HepG2 (cell line): ENCODE measurements around the gene SAAL1. TPM values are rescaled to one million over a fixed set of nuclear protein-coding genes. Genes with fewer than 3 reads are reported as not detected.

ENCODE experiments used
- ATAC-seq: fragments of 200-7000 bp; cut with Tn5 transposase; 3 replicates; pipeline ENCODE4 v1.9.1; 2020; ENCODE audit warnings: mild to moderate bottlenecking, moderate library complexity
- BruUV-seq: library from RNA; stranded (reverse); fragments of 400-500 nt; replicated peaks from 2 replicates; lab custom pipeline; 2021; lab: Mats Ljungman, UMichigan
- CTCF ChIA-PET: fragments of 300-600 bp; formaldehyde crosslinking; extraction: SDS; loops from one replicate; lab custom pipeline; 2021; ENCODE audit warnings: low total read pairs, inconsistent platforms, low intra/inter-chr PET ratio; lab: Yijun Ruan, JAX
- POLR2A ChIA-PET: fragments of 350-600 bp; sonication (Branson Sonifier 250); formaldehyde crosslinking; loops from one replicate; lab custom pipeline; 2020; ENCODE audit warnings: antibody characterized with exemption, inconsistent platforms; lab: Yijun Ruan, JAX
- DNase-seq: peaks from one replicate; pipeline ENCODE4 v3.0.0-alpha.2; 2015; ENCODE audit warnings: low spot score
- FAIRE-seq: peaks from 3 replicates; lab custom pipeline; 2011; peaks lifted over from hg19 to GRCh38; lab: Jason Lieb, UNC
- H2AFZ ChIP-seq: one replicate; pipeline ENCODE4 v1.6.1; 2011; ENCODE audit warnings: low read length, inconsistent platforms
- H3K27ac ChIP-seq: fragments of 300-600 bp; 3 replicates; pipeline ENCODE4 v1.8.0; 2011; ENCODE audit warnings: mixed run types, mild to moderate bottlenecking, mixed read lengths, low read length, inconsistent platforms; ENCODE audit not compliant: insufficient read depth; ENCODE audit errors: extremely low read length
- H3K27me3 ChIP-seq, 2 experiments: fragments of 200-600 bp in 1 of 2; 2 replicates in 1 of 2; 3 replicates in 1 of 2; pipeline versions ENCODE4 v1.6.0 to v1.8.0; 2011; ENCODE audit warnings: low read length in 2 of 2, mild to moderate bottlenecking in 2 of 2, moderate library complexity in 2 of 2, inconsistent platforms in 1 of 2; ENCODE audit not compliant: insufficient read depth in 2 of 2, control insufficient read depth in 1 of 2
- H3K36me3 ChIP-seq, 2 experiments: fragments of 200-600 bp in 1 of 2; replicated peaks in 1 of 2; 2 replicates in 1 of 2; 3 replicates in 1 of 2; pipeline versions ENCODE4 v1.5.1 to v1.8.0; 2011; ENCODE audit warnings: low read length in 2 of 2, inconsistent platforms in 1 of 2; ENCODE audit not compliant: insufficient read depth in 2 of 2, control insufficient read depth in 1 of 2
- H3K4me1 ChIP-seq: 2 replicates; pipeline ENCODE4 v1.5.1; 2012; ENCODE audit warnings: low read length, inconsistent platforms; ENCODE audit not compliant: insufficient read depth
- H3K4me2 ChIP-seq: 2 replicates; pipeline ENCODE4 v1.6.0; 2011; ENCODE audit warnings: low read depth, low read length, inconsistent platforms
- H3K4me3 ChIP-seq, 3 experiments: fragments of 200-600 bp in 1 of 3; sonication (generic), shearing (Covaris generic) in 1 of 3; replicated peaks in 1 of 3; 2 replicates each; pipeline ENCODE4 v1.5.1; 2011 to 2016; ENCODE audit warnings: low read length in 3 of 3, inconsistent platforms in 2 of 3, low read depth in 2 of 3, mild to moderate bottlenecking in 2 of 3, control low read depth in 1 of 3, mixed read lengths in 1 of 3; ENCODE audit not compliant: insufficient read depth in 1 of 3
- H3K79me2 ChIP-seq: one replicate; pipeline ENCODE4 v1.6.1; 2011; ENCODE audit warnings: low read length, inconsistent platforms; ENCODE audit not compliant: insufficient read depth
- H3K9ac ChIP-seq: 2 replicates; pipeline ENCODE4 v1.6.0; 2011; ENCODE audit warnings: mild to moderate bottlenecking, low read depth, low read length, inconsistent platforms; ENCODE audit not compliant: insufficient read depth
- H3K9me3 ChIP-seq: 2 replicates; pipeline ENCODE4 v1.5.1; 2012; ENCODE audit warnings: mild to moderate bottlenecking, low read length
- H4K20me1 ChIP-seq: 2 replicates; pipeline ENCODE4 v1.6.0; 2011; ENCODE audit warnings: inconsistent platforms, mild to moderate bottlenecking, low read length, moderate library complexity; ENCODE audit not compliant: insufficient read depth
- RNF219 ChIP-seq: sonication (generic); formaldehyde crosslinking; IDR thresholded peaks from 2 replicates; pipeline ENCODE4 v1.5.0; 2020; ENCODE audit warnings: mild to moderate bottlenecking, missing genetic modification reagents
- ZNF281 ChIP-seq: sonication (generic); formaldehyde crosslinking; IDR thresholded peaks from 2 replicates; pipeline ENCODE4 v1.4.0; 2020; ENCODE audit warnings: missing genetic modification reagents, borderline replicate concordance
- WGBS: methylation state at CpG from one replicate; pipeline ENCODE4 v1.1.6; 2017; ENCODE audit warnings: low lambda C conversion rate; 5-methylcytosine and 5-hydroxymethylcytosine counted together
- in situ Hi-C: cut with HindIII; loops from 2 replicates; pipeline ENCODE4 v1.10.0; 2017; ENCODE audit warnings: low pct_unique_long_range_greater_than_20kb; ENCODE audit not compliant: extremely low pct_ligation_motif_present
- intact Hi-C: fragments of 100-400 bp; cut with micrococcal nuclease; formaldehyde crosslinking; loops from one replicate; pipeline ENCODE4 v1.10.0; 2022; ENCODE audit not compliant: unreplicated experiment
- polyA plus RNA-seq, 8 experiments: library from polyadenylated mRNA; depleted of rRNA in 3 of 8; stranded (reverse) in 7 of 8; unstranded in 1 of 8; fragments of >200 nt; fragmentation: Illumina TruSeq in 4 of 8; extraction: Trizol in 4 of 8; gene quantifications; 2 replicates each; pipeline versions ENCODE4 v1.2.1 to v1.2.3, GENCODE V29; 2011 to 2016; ENCODE audit warnings: low read depth in 4 of 8, missing spikeins in 1 of 8, mixed read lengths in 1 of 8; ENCODE audit not compliant: insufficient read depth in 1 of 8
- total RNA-seq, 5 experiments: library from RNA; depleted of rRNA; stranded (reverse); fragments of >200 nt; fragmentation: Illumina TruSeq; extraction: Trizol; gene quantifications; 2 replicates each; pipeline ENCODE4 v1.2.3, GENCODE V29; 2016; ENCODE audit warnings: low read depth in 1 of 5

SAAL1 gene
- total and polyA plus RNA-seq, 2 of the 13 experiments (the other 11 are each of a cell fraction or from before 2014, with no cell fraction given), result 16.5 to 46.0 TPM

DNA sequence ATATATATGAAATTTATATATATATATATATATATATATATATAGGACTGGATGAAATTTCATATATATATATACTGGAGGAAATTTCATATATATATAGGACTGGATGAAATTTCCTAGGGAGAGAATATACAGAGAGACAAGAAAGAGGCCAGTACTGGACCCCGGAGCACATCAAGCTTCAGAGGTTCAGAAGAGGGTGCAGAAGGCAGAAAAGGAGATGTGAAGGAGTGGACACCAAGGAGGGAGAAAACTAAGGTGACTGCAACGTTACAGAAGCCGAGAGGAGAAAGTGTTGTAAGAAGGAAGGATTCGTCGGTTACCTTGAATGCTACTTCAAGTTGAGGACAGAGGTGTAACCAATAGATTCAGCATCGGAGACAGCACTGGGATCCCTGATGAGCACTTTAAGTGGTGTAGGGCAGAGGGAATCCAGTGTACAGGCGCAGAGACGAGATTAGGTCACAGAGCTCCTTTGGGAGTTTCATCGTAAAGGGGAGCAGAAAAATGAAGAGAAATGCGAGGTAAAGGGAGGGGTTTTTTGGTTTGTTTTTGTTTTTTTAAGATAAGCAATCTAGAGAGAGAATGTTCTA lies 51.3 kb downstream of the SAAL1 start:
- FAIRE-seq, result no peak
- no peak overlapping the region for H3K4me3 ChIP-seq
- CTCF ChIA-PET, result no interaction called here
- POLR2A ChIA-PET, result no interaction called here
- no peak for ATAC-seq
- BruUV-seq, result no TSS peak
- no peak for DNase-seq
- no peak overlapping the region for H3K27ac ChIP-seq
- H3K4me1 ChIP-seq, result peaks cover 10% of the 10 kb centered on the region
- H3K4me2 ChIP-seq, result no peak overlapping the region
- H3K9ac ChIP-seq, result no peak overlapping the region
- H3K79me2 ChIP-seq, result no peaks in the 10 kb centered on the region
- no peak overlapping the region for H2AFZ ChIP-seq
- TF ChIP-seq RNF219 (no peak), ZNF281 (CRISPR knock-in tag) (no peak)
- no peaks in the 10 kb centered on the region for H4K20me1 ChIP-seq
- 95% methylated on average over 10 of the region's 10 CpGs for WGBS
- intact Hi-C loops, result no loop called here
- in situ Hi-C loops, result no loop called here
- H3K9me3 ChIP-seq, result no peaks in the 10 kb centered on the region
- no peaks in the 10 kb centered on the region for H3K36me3 ChIP-seq
- no peaks in the 10 kb centered on the region for H3K27me3 ChIP-seq
